Neural progenitor cell (in vitro differentiated cells): ENCODE results near the gene TMEM244. TPM values are rescaled to one million over a fixed set of nuclear protein-coding genes. Genes with fewer than 3 reads are reported as not detected.

ENCODE experiments used
- DNase-seq: peaks from one replicate; pipeline ENCODE4 v3.0.0-alpha.2; 2016; ENCODE audit warnings: low spot score
- H2AFZ ChIP-seq: fragments of 200-600 bp; sonication (generic); replicated peaks from 2 replicates; pipeline ENCODE4 v1.6.1; 2016; ENCODE audit warnings: antibody characterized with exemption
- H3F3A ChIP-seq: fragments of 200-600 bp; sonication (generic); 2 replicates; pipeline ENCODE4 v1.6.1; 2016; ENCODE audit warnings: antibody characterized with exemption, low read depth
- H3K27ac ChIP-seq: fragments of 200-600 bp; sonication (generic); 2 replicates; pipeline ENCODE4 v1.5.1; 2016; ENCODE audit warnings: mild to moderate bottlenecking
- H3K27me3 ChIP-seq: fragments of 200-600 bp; sonication (generic); 2 replicates; pipeline ENCODE4 v1.6.1; 2016; ENCODE audit warnings: mild to moderate bottlenecking, moderate library complexity
- H3K36me3 ChIP-seq: fragments of 200-600 bp; sonication (generic); 2 replicates; pipeline ENCODE4 v1.5.1; 2016
- H3K4me1 ChIP-seq: fragments of 200-600 bp; sonication (generic); 2 replicates; pipeline ENCODE4 v1.6.1; 2016; ENCODE audit warnings: mixed run types
- H3K4me2 ChIP-seq: fragments of 200-600 bp; sonication (generic); 2 replicates; pipeline ENCODE4 v1.6.1; 2016
- H3K4me3 ChIP-seq: fragments of 200-600 bp; sonication (generic); 2 replicates; pipeline ENCODE4 v1.5.1; 2016
- H3K79me2 ChIP-seq: fragments of 200-600 bp; sonication (generic); 2 replicates; pipeline ENCODE4 v1.6.1; 2016; ENCODE audit warnings: low read depth
- H3K9ac ChIP-seq: fragments of 200-600 bp; sonication (generic); 2 replicates; pipeline ENCODE4 v1.6.1; 2016
- H3K9me3 ChIP-seq: fragments of 200-600 bp; sonication (generic); 2 replicates; pipeline ENCODE4 v1.5.1; 2016; ENCODE audit warnings: low read depth
- H4K20me1 ChIP-seq: fragments of 200-600 bp; sonication (generic); 2 replicates; pipeline ENCODE4 v1.6.1; 2016; ENCODE audit warnings: low read depth
- H3K27ac Mint-ChIP-seq: 3 replicates; pipeline ENCODE4 v1.8.0; 2021; ENCODE audit warnings: mixed read lengths
- H3K27me3 Mint-ChIP-seq: 2 replicates; pipeline ENCODE4 v1.8.0; 2022; ENCODE audit warnings: low read depth, mild to moderate bottlenecking, inconsistent platforms, moderate library complexity, mixed read lengths; ENCODE audit not compliant: insufficient read depth
- H3K36me3 Mint-ChIP-seq: 3 replicates; pipeline ENCODE4 v1.8.0; 2021; ENCODE audit warnings: mixed read lengths
- H3K4me1 Mint-ChIP-seq: 3 replicates; pipeline ENCODE4 v1.8.0; 2021; ENCODE audit warnings: mixed read lengths
- H3K4me3 Mint-ChIP-seq: 3 replicates; pipeline ENCODE4 v1.8.0; 2021; ENCODE audit warnings: mild to moderate bottlenecking, moderate library complexity, mixed read lengths
- H3K9me3 Mint-ChIP-seq: 3 replicates; pipeline ENCODE4 v1.8.0; 2020; ENCODE audit warnings: mixed read lengths
- EZH2 ChIP-seq: fragments of 200-600 bp; sonication (generic); IDR thresholded peaks from 2 replicates; pipeline ENCODE4 v1.6.1; 2017; ENCODE audit warnings: antibody characterized with exemption, mild to moderate bottlenecking, moderate library complexity
- EZH2phosphoT487 ChIP-seq: fragments of 200-600 bp; sonication (generic); IDR thresholded peaks from 2 replicates; pipeline ENCODE4 v1.6.1; 2017; ENCODE audit warnings: antibody characterized with exemption
- small RNA-seq: library from RNA; depleted of rRNA; stranded (forward); fragments of <200 nt; gene quantifications from one replicate; pipeline ENCODE3, GENCODE V24; 2015
- total RNA-seq: library from RNA; depleted of rRNA; stranded (reverse); fragments of >200 nt; gene quantifications from 2 replicates; pipeline ENCODE4 v1.2.3, GENCODE V29; 2015; ENCODE audit warnings: low replicate concordance
- TF ChIP-seq, protein P1 (sequence below): fragments of 200-600 bp; sonication (generic); IDR thresholded peaks from 2 replicates; pipeline ENCODE4 v1.5.1; 2017; ENCODE audit warnings: antibody characterized with exemption, mild to moderate bottlenecking

TMEM244 gene
- total RNA-seq, 1 donor from 2014 or later = not detected

DNA sequence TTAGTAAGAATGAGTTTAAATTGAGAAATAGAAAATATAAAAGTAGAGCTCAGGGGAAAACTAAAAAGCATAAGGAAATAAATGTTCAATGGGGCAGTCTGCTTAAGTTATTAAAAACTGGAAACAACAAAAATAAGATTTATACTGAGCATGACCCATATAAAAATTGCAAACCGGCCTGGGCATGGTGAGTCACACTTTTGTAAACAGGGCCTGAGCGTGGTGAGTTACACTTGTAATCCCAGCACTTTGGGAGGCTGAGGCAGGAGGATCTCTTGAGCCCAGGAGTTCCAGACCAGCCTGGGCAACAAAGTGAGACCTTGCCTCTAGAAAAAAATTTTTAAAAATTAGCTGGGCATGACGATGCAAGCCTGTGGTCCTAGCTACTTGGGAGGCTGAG, 74.6 kb downstream of the TMEM244 start:
- Histone ChIP-seq H3K79me2 (no peaks in the 10 kb centered on the region), H3K9me3 (no peaks in the 10 kb centered on the region), H4K20me1 (no peaks in the 10 kb centered on the region), H3F3A (no peaks in the 10 kb centered on the region), H3K4me2 (no peak overlapping the region), H3K27me3 (no peaks in the 10 kb centered on the region), H3K27ac (no peak overlapping the region), H3K4me1 (no peaks in the 10 kb centered on the region), H3K9ac (no peak overlapping the region), H2AFZ (no peak overlapping the region), H3K4me3 (no peak overlapping the region), H3K36me3 (no peaks in the 10 kb centered on the region)
- H3K27me3 Mint-ChIP-seq = no peaks in the 10 kb centered on the region
- H3K36me3 Mint-ChIP-seq = no peaks in the 10 kb centered on the region
- H3K4me3 Mint-ChIP-seq = no peak overlapping the region
- TF ChIP-seq EZH2 (no peak), EZH2phosphoT487 (no peak)
- TF ChIP-seq, protein P1, sequence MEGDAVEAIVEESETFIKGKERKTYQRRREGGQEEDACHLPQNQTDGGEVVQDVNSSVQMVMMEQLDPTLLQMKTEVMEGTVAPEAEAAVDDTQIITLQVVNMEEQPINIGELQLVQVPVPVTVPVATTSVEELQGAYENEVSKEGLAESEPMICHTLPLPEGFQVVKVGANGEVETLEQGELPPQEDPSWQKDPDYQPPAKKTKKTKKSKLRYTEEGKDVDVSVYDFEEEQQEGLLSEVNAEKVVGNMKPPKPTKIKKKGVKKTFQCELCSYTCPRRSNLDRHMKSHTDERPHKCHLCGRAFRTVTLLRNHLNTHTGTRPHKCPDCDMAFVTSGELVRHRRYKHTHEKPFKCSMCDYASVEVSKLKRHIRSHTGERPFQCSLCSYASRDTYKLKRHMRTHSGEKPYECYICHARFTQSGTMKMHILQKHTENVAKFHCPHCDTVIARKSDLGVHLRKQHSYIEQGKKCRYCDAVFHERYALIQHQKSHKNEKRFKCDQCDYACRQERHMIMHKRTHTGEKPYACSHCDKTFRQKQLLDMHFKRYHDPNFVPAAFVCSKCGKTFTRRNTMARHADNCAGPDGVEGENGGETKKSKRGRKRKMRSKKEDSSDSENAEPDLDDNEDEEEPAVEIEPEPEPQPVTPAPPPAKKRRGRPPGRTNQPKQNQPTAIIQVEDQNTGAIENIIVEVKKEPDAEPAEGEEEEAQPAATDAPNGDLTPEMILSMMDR = no peak
- H3K9me3 Mint-ChIP-seq = peaks cover 4% of the 10 kb centered on the region
- no peak for DNase-seq
- no peaks in the 10 kb centered on the region for H3K4me1 Mint-ChIP-seq
- H3K27ac Mint-ChIP-seq = no peak overlapping the region

DNA sequence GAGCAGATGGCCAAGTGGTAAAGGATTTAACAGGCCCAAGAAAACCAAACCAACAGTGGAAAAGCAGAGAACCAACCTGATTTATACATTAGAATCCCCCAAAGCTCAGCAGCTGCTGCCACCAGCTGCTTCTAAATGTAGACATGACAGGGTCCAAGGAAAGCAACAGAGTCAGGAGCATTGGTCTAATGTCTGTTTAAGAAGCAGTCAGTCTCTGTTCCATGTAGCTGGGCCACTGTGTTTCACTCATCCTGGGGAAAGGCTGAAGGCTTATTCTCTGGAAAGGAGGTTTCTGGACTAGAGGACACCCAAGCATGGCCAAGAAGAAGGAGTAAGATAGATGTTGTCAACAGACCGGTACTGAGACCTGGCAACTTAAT, 75.4 kb downstream of the TMEM244 start:
- no peaks in the 10 kb centered on the region for H3F3A ChIP-seq
- no peaks in the 10 kb centered on the region for H3K36me3 Mint-ChIP-seq
- no peaks in the 10 kb centered on the region for H4K20me1 ChIP-seq

DNA sequence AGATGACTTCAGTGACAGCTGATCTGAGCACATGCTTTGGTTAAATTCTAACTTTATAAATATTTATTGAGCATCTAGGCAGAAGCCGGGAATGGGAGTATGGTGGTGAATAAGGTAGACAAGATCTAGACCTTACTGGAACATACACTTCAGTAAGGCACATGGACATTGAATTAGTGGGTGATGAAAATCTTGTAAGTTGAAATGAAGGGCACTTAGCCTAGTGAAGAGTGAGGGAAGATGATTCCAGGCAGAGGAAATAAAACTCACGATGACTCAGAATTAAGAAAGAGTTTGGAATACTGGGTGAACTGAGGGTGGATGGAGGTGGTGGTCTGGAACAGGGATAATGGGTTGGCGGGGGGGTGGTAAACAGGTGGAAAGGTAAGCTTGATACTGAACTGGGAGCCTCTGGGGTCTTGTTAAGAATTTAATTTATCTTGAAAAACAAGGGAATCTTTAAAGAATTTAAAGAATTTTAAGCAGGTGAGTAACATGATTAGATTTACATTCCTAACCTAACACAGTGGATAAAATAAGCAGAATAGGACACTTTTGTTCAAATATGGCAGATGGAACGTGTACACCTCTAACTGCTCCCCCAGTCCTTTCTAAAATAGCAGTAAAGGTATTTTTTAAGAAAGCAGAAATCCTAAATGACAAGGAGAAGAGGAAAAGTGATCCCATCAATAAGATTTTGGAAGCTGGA, 75.9 kb downstream of the TMEM244 start:
- no peak overlapping the region for H2AFZ ChIP-seq
- Mint-ChIP-seq H3K27ac (no peak overlapping the region), H3K27me3 (no peaks in the 10 kb centered on the region), H3K4me3 (no peak overlapping the region), H3K9me3 (peaks cover 4% of the 10 kb centered on the region), H3K36me3 (no peaks in the 10 kb centered on the region), H3K4me1 (no peaks in the 10 kb centered on the region)
- H3K79me2 ChIP-seq = no peaks in the 10 kb centered on the region
- H3K36me3 ChIP-seq = no peaks in the 10 kb centered on the region
- DNase-seq = no peak
- TF ChIP-seq EZH2 = no peak
- TF ChIP-seq, protein P1 = no peak
- no peaks in the 10 kb centered on the region for H3K9me3 ChIP-seq
- H3F3A ChIP-seq = no peaks in the 10 kb centered on the region
- H3K4me3 ChIP-seq = no peak overlapping the region
- H3K27me3 ChIP-seq = no peaks in the 10 kb centered on the region
- no peaks in the 10 kb centered on the region for H4K20me1 ChIP-seq
- no peak overlapping the region for H3K27ac ChIP-seq
- no peak overlapping the region for H3K9ac ChIP-seq
- no peak overlapping the region for H3K4me2 ChIP-seq
- H3K4me1 ChIP-seq = no peaks in the 10 kb centered on the region

More for the DNA sequence above, 75.4 kb downstream of the TMEM244 start:
- no peaks in the 10 kb centered on the region for H3K4me1 Mint-ChIP-seq
- H2AFZ ChIP-seq = peak overlapping the region; percentile 78
- no peak overlapping the region for H3K27ac Mint-ChIP-seq
- H3K4me1 ChIP-seq = no peaks in the 10 kb centered on the region
- H3K4me3 Mint-ChIP-seq = no peak overlapping the region
- H3K4me2 ChIP-seq = no peak overlapping the region
- no peaks in the 10 kb centered on the region for H3K27me3 ChIP-seq
- no peak overlapping the region for H3K27ac ChIP-seq
- no peaks in the 10 kb centered on the region for H3K27me3 Mint-ChIP-seq
- no peaks in the 10 kb centered on the region for H3K79me2 ChIP-seq
- TF ChIP-seq EZH2phosphoT487 (no peak), EZH2 (no peak)
- TF ChIP-seq, protein P1 = no peak
- peaks cover 4% of the 10 kb centered on the region for H3K9me3 Mint-ChIP-seq
- H3K4me3 ChIP-seq = no peak overlapping the region
- H3K9ac ChIP-seq = no peak overlapping the region
- H3K36me3 ChIP-seq = no peaks in the 10 kb centered on the region
- no peaks in the 10 kb centered on the region for H3K9me3 ChIP-seq
- no peak for DNase-seq

Small RNA genes within 50 kb of the gene (small RNA-seq; reads per million reads assigned to genes)
- not detected for gene AL451046.2

Other genes starting within 250 kb of the TMEM244 start
- gene ARHGAP18, start 151.1 kb downstream of the TMEM244 start, total RNA-seq = 3.1 and 3.9 TPM in 2 replicates
- gene L3MBTL3, start 157.3 kb upstream of the TMEM244 start, total RNA-seq = 18.0 and 22.2 TPM in 2 replicates